WTC11 (cell line): ENCODE results near the gene RAB5IF.

Source experiments
- ELF4 ChIP-seq: sonication (generic); formaldehyde crosslinking; IDR thresholded peaks from 2 replicates; pipeline ENCODE4 v1.8.1; 2022; ENCODE audit warnings: low read depth, mild to moderate bottlenecking, moderate library complexity, missing genetic modification reagents
- RORB ChIP-seq: fragments of 250-450 bp; sonication (Bioruptor Pico); IDR thresholded peaks from 2 replicates; pipeline ENCODE4 v1.9.0; 2021; ENCODE audit warnings: mild to moderate bottlenecking
- ZBTB21 ChIP-seq: sonication (generic); formaldehyde crosslinking; IDR thresholded peaks from 2 replicates; pipeline ENCODE4 v1.8.1; 2023; ENCODE audit warnings: mild to moderate bottlenecking, missing genetic modification reagents, borderline replicate concordance
- ZNF423 ChIP-seq: fragments of 250-450 bp; sonication (Bioruptor Pico); IDR thresholded peaks from 2 replicates; pipeline ENCODE4 v2.1.2; 2022; ENCODE audit warnings: mild to moderate bottlenecking, moderate library complexity
- ZNF671 ChIP-seq: fragments of 250-450 bp; sonication (Bioruptor Pico); IDR thresholded peaks from 2 replicates; pipeline ENCODE4 v1.8.0; 2021; ENCODE audit warnings: mild to moderate bottlenecking
- TF ChIP-seq, protein P1 (sequence below): sonication (generic); formaldehyde crosslinking; IDR thresholded peaks from 2 replicates; pipeline ENCODE4 v1.8.0; 2022; ENCODE audit warnings: mild to moderate bottlenecking, missing genetic modification reagents
- TF ChIP-seq, protein P2 (sequence below): fragments of 200-600 bp; IDR thresholded peaks from 2 replicates; pipeline ENCODE4 v1.8.0; 2022; ENCODE audit warnings: antibody characterized with exemption
- TF ChIP-seq, protein P3 (sequence below): sonication (generic); formaldehyde crosslinking; IDR thresholded peaks from 2 replicates; pipeline ENCODE4 v1.8.1; 2023; ENCODE audit warnings: mild to moderate bottlenecking, missing genetic modification reagents, moderate library complexity
- TF ChIP-seq, protein P4 (sequence below): sonication (generic); formaldehyde crosslinking; conservative IDR thresholded peaks from 2 replicates; pipeline ENCODE4 v1.8.1; 2023; ENCODE audit warnings: mild to moderate bottlenecking, low read depth, missing genetic modification reagents, moderate library complexity
- TF ChIP-seq, protein P5 (sequence below): fragments of 250-450 bp; sonication (Bioruptor Pico); IDR thresholded peaks from 2 replicates; pipeline ENCODE4 v2.1.2; 2022; ENCODE audit warnings: mild to moderate bottlenecking, moderate library complexity

DNA sequence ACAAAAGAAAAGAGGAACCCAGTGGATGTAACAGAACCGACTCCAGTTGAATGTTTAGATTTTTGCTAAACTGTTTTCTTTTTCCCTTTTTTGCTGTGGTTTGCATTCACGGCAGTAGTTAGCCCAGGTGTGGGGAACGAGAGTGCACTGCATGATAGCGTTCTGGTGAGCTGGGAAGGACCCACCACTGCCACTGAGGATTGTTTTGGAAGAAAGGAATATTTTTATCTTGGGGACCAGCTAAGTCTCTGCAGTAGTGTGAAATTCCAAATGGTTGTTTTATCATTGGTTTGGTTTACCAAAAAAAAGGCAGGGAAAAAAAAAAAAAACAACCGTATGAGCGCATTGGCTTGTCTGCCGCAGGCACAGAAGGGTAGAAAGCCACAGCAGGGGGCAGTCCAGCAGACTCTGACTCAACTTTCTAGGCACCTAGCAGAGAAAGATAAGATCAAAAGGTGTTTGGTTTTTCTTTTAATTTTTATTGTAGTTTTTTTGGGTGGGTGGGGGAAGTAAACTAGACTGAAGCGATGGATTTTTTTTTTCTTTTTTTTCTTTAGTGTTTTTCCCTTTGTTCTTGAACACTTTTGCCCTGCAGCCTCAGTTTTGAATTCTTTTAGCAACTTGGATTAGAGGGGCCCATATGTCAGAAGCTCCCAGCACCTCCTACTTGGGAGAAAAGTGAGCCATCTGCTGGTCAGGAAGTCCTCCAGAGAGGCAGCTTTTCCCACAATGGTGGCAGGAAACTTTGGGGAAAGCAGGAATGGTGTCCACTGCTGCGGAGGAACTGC, 13.5 kb upstream of the RAB5IF start:
- TF ChIP-seq, protein P1, sequence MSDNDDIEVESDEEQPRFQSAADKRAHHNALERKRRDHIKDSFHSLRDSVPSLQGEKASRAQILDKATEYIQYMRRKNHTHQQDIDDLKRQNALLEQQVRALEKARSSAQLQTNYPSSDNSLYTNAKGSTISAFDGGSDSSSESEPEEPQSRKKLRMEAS (CRISPR knock-in tag), result no peak
- TF ChIP-seq, protein P2, sequence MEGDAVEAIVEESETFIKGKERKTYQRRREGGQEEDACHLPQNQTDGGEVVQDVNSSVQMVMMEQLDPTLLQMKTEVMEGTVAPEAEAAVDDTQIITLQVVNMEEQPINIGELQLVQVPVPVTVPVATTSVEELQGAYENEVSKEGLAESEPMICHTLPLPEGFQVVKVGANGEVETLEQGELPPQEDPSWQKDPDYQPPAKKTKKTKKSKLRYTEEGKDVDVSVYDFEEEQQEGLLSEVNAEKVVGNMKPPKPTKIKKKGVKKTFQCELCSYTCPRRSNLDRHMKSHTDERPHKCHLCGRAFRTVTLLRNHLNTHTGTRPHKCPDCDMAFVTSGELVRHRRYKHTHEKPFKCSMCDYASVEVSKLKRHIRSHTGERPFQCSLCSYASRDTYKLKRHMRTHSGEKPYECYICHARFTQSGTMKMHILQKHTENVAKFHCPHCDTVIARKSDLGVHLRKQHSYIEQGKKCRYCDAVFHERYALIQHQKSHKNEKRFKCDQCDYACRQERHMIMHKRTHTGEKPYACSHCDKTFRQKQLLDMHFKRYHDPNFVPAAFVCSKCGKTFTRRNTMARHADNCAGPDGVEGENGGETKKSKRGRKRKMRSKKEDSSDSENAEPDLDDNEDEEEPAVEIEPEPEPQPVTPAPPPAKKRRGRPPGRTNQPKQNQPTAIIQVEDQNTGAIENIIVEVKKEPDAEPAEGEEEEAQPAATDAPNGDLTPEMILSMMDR, result no peak
- TF ChIP-seq ZNF423 (CRISPR knock-in tag) (no peak), RORB (CRISPR knock-in tag) (no peak), ZNF671 (CRISPR knock-in tag) (no peak), ELF4 (CRISPR knock-in tag) (no peak), ZBTB21 (no peak)
- TF ChIP-seq, protein P3, sequence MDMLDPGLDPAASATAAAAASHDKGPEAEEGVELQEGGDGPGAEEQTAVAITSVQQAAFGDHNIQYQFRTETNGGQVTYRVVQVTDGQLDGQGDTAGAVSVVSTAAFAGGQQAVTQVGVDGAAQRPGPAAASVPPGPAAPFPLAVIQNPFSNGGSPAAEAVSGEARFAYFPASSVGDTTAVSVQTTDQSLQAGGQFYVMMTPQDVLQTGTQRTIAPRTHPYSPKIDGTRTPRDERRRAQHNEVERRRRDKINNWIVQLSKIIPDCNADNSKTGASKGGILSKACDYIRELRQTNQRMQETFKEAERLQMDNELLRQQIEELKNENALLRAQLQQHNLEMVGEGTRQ, result no peak
- TF ChIP-seq, protein P4, sequence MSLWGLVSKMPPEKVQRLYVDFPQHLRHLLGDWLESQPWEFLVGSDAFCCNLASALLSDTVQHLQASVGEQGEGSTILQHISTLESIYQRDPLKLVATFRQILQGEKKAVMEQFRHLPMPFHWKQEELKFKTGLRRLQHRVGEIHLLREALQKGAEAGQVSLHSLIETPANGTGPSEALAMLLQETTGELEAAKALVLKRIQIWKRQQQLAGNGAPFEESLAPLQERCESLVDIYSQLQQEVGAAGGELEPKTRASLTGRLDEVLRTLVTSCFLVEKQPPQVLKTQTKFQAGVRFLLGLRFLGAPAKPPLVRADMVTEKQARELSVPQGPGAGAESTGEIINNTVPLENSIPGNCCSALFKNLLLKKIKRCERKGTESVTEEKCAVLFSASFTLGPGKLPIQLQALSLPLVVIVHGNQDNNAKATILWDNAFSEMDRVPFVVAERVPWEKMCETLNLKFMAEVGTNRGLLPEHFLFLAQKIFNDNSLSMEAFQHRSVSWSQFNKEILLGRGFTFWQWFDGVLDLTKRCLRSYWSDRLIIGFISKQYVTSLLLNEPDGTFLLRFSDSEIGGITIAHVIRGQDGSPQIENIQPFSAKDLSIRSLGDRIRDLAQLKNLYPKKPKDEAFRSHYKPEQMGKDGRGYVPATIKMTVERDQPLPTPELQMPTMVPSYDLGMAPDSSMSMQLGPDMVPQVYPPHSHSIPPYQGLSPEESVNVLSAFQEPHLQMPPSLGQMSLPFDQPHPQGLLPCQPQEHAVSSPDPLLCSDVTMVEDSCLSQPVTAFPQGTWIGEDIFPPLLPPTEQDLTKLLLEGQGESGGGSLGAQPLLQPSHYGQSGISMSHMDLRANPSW (CRISPR knock-in tag), result no peak
- TF ChIP-seq, protein P5, sequence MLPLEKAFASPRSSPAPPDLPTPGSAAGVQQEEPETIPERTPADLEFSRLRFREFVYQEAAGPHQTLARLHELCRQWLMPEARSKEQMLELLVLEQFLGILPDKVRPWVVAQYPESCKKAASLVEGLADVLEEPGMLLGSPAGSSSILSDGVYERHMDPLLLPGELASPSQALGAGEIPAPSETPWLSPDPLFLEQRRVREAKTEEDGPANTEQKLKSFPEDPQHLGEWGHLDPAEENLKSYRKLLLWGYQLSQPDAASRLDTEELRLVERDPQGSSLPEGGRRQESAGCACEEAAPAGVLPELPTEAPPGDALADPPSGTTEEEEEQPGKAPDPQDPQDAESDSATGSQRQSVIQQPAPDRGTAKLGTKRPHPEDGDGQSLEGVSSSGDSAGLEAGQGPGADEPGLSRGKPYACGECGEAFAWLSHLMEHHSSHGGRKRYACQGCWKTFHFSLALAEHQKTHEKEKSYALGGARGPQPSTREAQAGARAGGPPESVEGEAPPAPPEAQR, result 0 out of 2 replicates have a peak, but pooled peaks have one; percentile 27
